Spleen (tissue), 7 donors: Measurements from ENCODE around the gene PTH1R.

Experiments used
- POLR2A ChIP-seq, 3 donors: fragments of 450-650 bp; IDR thresholded peaks; one replicate each; pipeline ENCODE4 v1.5.1; 2017; ENCODE audit warnings: antibody characterized with exemption in 3 of 3, mild to moderate bottlenecking in 1 of 3
- TF ChIP-seq, protein P1 (sequence below), 11 experiments: fragments of 200-600 bp in 7 of 11; fragments of 450-650 bp in 4 of 11; sonication (generic) in 4 of 11; IDR thresholded peaks in 8 of 11; conservative IDR thresholded peaks in 3 of 11; 1 replicate in 7 of 11; 2 replicates in 4 of 11; pipeline versions ENCODE4 v1.4.0 to v1.8.0; 2016 to 2021; ENCODE audit warnings: antibody characterized with exemption in 11 of 11, inconsistent platforms in 4 of 11, mild to moderate bottlenecking in 1 of 11
- donor health status: DM: no; HTN: no; CAD: no; lungs with moderate emphysema.
- donor health status: DM: no; HTN: no; CAD: no.
- donor health status: DM: no; HTN: no; CAD: no.

DNA sequence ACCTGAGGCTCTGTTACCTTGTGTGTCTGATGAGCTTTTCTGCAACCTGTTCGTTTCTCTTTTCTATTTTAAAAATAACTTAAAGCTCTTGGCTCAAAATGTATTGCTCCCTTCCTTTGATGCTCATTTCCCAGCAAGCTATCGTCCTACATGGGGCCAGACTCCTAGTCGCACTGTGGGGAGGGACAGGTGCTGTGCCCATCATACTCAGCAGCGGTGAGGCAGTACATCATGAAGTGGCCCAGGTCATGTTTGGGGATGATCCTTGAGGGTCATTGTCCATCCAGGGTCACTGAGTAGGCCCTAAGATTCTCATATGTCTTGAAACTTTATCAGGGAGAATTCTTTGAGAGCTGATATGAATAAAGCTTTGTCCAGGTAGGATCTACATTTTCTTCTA is 41.1 kb downstream of the PTH1R start:
- TF ChIP-seq, protein P1, sequence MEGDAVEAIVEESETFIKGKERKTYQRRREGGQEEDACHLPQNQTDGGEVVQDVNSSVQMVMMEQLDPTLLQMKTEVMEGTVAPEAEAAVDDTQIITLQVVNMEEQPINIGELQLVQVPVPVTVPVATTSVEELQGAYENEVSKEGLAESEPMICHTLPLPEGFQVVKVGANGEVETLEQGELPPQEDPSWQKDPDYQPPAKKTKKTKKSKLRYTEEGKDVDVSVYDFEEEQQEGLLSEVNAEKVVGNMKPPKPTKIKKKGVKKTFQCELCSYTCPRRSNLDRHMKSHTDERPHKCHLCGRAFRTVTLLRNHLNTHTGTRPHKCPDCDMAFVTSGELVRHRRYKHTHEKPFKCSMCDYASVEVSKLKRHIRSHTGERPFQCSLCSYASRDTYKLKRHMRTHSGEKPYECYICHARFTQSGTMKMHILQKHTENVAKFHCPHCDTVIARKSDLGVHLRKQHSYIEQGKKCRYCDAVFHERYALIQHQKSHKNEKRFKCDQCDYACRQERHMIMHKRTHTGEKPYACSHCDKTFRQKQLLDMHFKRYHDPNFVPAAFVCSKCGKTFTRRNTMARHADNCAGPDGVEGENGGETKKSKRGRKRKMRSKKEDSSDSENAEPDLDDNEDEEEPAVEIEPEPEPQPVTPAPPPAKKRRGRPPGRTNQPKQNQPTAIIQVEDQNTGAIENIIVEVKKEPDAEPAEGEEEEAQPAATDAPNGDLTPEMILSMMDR (IDR thresholded peaks at IDR 0.05 in 8 of 11, conservative IDR thresholded peaks at IDR 0.05 in 3 of 11), result no peak
- no peak for TF ChIP-seq POLR2A (IDR thresholded peaks at IDR 0.05)
